Nephron (organoid): ENCODE measurements around the gene HRH1.

Experiments
- H3K27ac Mint-ChIP-seq, 3 experiments: 2 replicates each; pipeline ENCODE4 v1.8.0; 2020; ENCODE audit warnings: mixed read lengths in 3 of 3, mild to moderate bottlenecking in 2 of 3, moderate library complexity in 1 of 3
- H3K27me3 Mint-ChIP-seq: 2 replicates; pipeline ENCODE4 v1.8.0; 2021; ENCODE audit warnings: low read depth, mild to moderate bottlenecking, moderate library complexity, mixed read lengths
- H3K36me3 Mint-ChIP-seq: 2 replicates; pipeline ENCODE4 v1.8.0; 2020; ENCODE audit warnings: low read depth, mixed read lengths
- H3K4me1 Mint-ChIP-seq: 2 replicates; pipeline ENCODE4 v1.8.0; 2020; ENCODE audit warnings: mixed read lengths
- H3K4me3 Mint-ChIP-seq, 3 experiments: 2 replicates each; pipeline ENCODE4 v1.8.0; 2020; ENCODE audit warnings: mild to moderate bottlenecking in 3 of 3, mixed read lengths in 3 of 3, moderate library complexity in 2 of 3
- H3K9me3 Mint-ChIP-seq: 2 replicates; pipeline ENCODE4 v1.8.0; 2020; ENCODE audit warnings: mixed read lengths
- CTCF ChIP-seq, 3 experiments: fragments of 200-600 bp; sonication (generic); IDR thresholded peaks; one replicate each; pipeline ENCODE4 v1.5.0; 2021; ENCODE audit warnings: antibody characterized with exemption in 3 of 3; ENCODE audit not compliant: unreplicated experiment in 3 of 3

Gene HRH1

GRCh38 chr3:11155341-11156025, 1.2 kb downstream of the HRH1 start:
- peaks cover 66% of the 10 kb centered on the region for H3K27me3 Mint-ChIP-seq
- H3K4me3 Mint-ChIP-seq, result peak overlapping the region; percentile 48 to 50 (median 49)
- no peaks in the 10 kb centered on the region for H3K9me3 Mint-ChIP-seq
- no peak overlapping the region for H3K27ac Mint-ChIP-seq
- no peaks in the 10 kb centered on the region for H3K36me3 Mint-ChIP-seq
- H3K4me1 Mint-ChIP-seq, result peaks cover 6% of the 10 kb centered on the region
- TF ChIP-seq CTCF (IDR thresholded peaks at IDR 0.05; ENCODE audit: unreplicated experiment in 3 of 3), result peak; percentile 56 to 71 (median 61)

- no peak for TF ChIP-seq CTCF (IDR thresholded peaks at IDR 0.05; ENCODE audit: unreplicated experiment in 3 of 3)
- Mint-ChIP-seq H3K4me1 (peaks cover 6% of the 10 kb centered on the region), H3K27ac (no peak overlapping the region), H3K36me3 (no peaks in the 10 kb centered on the region), H3K27me3 (peaks cover 61% of the 10 kb centered on the region), H3K4me3 (peak overlapping the region in 1 of 3 experiments; percentile 5), H3K9me3 (no peaks in the 10 kb centered on the region)
These were observed 1.7 kb downstream of the HRH1 start for GRCh38 chr3:11156026-11156410.

GRCh38 chr3:11157421-11157820, 3.1 kb downstream of the HRH1 start:
- Mint-ChIP-seq H3K4me3 (no peak overlapping the region), H3K36me3 (no peaks in the 10 kb centered on the region), H3K4me1 (peaks cover 6% of the 10 kb centered on the region), H3K27ac (no peak overlapping the region), H3K27me3 (peaks cover 52% of the 10 kb centered on the region), H3K9me3 (no peaks in the 10 kb centered on the region)
- TF ChIP-seq CTCF (IDR thresholded peaks at IDR 0.05; ENCODE audit: unreplicated experiment in 3 of 3), result no peak

GRCh38 chr3:11159421-11159904, 5.2 kb downstream of the HRH1 start:
- Mint-ChIP-seq H3K27ac (no peak overlapping the region), H3K36me3 (no peaks in the 10 kb centered on the region), H3K4me1 (peaks cover 18% of the 10 kb centered on the region), H3K27me3 (peaks cover 47% of the 10 kb centered on the region), H3K9me3 (no peaks in the 10 kb centered on the region), H3K4me3 (no peak overlapping the region)
- TF ChIP-seq CTCF (IDR thresholded peaks at IDR 0.05; ENCODE audit: unreplicated experiment in 3 of 3), result no peak

GRCh38 chr3:11161666-11162065, 7.4 kb downstream of the HRH1 start:
- no peaks in the 10 kb centered on the region for H3K9me3 Mint-ChIP-seq
- H3K36me3 Mint-ChIP-seq, result no peaks in the 10 kb centered on the region
- H3K4me3 Mint-ChIP-seq, result no peak overlapping the region
- peaks cover 31% of the 10 kb centered on the region for H3K4me1 Mint-ChIP-seq
- no peak for TF ChIP-seq CTCF (IDR thresholded peaks at IDR 0.05; ENCODE audit: unreplicated experiment in 3 of 3)
- no peak overlapping the region for H3K27ac Mint-ChIP-seq
- H3K27me3 Mint-ChIP-seq, result peaks cover 27% of the 10 kb centered on the region
